ENCODE measurements around the gene PDGFB.
A peak's percentile ranks its signal among the peaks of the same experiment; 100 is the strongest.

PDGFB gene

DNA sequence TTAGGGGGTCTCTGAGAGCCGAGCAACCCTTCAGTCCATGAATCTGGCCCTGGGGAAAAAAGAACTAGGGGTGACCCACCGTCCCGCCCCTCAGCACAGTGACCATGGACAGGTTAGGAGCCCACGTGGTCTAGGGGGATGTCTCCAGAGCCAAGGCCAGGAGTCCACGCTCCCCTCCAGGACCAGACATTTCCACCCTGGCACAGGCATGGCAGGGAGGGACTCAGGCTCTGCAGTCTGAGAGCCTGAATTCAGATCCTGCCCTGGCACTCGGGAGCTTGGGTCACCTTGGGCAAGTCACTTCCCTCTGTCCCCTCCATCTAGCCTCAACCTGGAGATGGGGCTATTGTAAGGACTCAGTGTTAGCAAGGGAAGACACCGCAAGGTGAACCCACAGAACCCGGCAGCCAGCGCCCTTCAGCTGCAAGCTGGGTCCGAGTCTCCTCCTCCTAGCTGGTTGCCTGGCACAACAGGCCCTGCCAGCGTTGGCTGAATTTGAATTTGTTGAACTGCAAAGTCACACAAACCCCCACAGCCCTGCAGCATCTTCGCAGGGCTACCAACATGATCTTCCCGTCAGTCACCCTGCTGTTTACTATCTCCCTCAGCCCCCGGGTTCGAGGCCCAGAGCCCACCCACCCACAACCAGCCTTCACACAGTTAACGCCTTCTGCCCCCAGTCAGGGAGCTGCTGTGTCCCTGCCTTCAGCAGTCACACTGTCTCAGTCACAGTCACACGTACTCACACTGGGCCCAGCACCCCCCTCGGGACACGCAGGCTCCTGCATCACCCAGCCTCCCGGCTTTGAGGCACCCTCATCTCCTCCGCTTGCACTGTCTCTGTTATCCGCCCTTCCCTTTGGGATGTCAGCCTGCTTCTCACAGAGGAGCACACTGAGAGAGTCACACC is 603 bp upstream of the PDGFB start:
- no peak for TF ChIP-seq CTCF (IDR thresholded peaks at IDR 0.05)

DNA sequence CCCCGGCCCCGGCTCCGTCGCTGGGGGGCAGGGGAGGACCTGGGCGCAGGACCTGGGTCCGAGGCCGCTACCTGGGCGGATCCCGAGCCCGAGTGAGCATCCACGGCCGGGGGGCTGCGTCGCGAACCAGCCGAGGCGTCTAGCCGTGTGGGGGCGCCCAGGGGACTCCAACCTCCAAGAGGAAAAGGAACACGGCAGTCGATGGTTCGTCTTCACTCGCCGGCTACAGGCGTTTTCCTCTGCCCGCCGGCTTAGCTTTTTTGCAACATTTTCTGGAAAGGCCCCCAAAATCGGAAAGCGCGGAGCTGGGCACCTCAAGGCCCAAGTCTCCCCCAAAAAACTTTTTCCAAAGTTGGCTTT is 666 bp downstream of the PDGFB start:
- no peak for TF ChIP-seq CTCF (IDR thresholded peaks at IDR 0.05)

DNA sequence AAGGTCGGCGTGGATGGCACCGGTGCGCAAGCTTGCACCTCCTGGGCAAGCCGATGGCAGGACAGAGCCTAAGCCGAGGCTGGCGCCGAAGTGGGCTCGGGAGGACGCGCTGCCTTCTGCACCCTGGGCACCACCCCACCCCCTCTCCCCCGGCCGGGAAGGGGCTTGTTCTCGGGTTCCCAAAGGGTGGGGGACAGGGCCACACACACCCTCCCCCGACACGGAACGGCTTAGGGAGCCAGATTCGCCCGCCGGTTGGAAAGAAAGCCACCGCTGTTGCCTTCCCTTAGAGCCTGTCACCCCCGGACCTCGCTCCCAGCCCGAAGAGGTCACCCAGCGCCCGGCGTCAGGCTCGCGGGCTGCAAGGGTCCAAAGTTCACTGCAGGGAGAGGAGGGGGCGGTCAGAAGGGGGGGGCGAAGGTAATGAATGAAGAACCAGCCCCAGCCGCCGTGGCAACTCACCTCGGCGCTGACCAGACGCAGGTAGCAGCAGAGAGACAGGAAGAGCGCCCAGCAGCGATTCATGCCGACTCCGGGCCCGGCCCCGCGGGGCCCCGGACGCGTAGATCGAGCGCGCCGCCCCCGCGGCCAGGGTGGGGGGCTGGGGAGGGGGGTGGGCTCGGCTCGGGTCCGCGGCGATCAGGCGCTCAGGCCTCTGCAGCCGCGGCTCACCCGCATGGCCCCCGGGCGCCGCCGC is 1.2 kb downstream of the PDGFB start:
- TF ChIP-seq CTCF (IDR thresholded peaks at IDR 0.05) = no peak

DNA sequence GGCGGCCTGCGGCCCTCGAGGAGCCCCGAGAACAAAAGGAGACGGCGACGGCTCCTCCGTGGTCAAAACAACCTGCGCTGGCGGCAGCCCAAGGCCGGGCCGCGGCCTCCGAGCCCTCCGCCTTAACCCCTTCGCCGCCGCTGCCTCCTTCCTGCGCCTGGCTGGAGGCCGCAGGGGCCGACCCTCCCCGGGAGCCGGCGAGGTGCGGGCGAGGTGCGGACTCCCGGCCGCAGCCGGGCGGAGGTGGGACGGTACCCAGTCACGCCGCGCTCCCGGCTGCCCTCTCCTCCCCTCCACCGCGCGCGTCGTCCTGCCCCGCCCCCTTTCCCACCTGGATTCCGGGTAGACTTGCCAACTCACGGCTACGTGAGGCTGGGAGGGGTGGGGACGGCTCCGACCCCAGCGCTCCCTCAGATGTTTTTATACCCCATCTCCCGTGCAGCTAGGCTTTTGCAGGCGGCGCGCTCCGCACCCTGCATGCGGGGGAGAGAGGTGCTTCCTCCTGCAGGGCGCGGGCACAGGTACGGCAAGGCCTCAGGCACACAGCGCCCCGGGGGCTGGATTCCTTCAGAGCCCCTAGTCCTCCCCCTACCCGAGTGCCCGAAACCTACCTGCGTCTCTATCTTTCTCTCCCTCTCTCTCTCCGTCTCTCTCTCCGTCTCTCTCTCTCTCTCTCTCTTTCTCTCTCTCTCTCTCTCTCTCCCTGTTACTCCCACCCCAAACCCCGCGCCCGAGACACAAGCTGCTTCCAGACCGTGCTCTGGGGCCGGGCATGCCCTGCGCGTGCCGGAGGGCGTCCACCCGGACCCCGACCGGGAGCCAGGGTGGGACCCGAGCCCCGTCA is 2.0 kb downstream of the PDGFB start:
- TF ChIP-seq CTCF (IDR thresholded peaks at IDR 0.05) = no peak

- TF ChIP-seq CTCF (IDR thresholded peaks at IDR 0.05) = no peak
Observed at GRCh38 chr22:39241794-39242594, 2.8 kb downstream of the PDGFB start.

DNA sequence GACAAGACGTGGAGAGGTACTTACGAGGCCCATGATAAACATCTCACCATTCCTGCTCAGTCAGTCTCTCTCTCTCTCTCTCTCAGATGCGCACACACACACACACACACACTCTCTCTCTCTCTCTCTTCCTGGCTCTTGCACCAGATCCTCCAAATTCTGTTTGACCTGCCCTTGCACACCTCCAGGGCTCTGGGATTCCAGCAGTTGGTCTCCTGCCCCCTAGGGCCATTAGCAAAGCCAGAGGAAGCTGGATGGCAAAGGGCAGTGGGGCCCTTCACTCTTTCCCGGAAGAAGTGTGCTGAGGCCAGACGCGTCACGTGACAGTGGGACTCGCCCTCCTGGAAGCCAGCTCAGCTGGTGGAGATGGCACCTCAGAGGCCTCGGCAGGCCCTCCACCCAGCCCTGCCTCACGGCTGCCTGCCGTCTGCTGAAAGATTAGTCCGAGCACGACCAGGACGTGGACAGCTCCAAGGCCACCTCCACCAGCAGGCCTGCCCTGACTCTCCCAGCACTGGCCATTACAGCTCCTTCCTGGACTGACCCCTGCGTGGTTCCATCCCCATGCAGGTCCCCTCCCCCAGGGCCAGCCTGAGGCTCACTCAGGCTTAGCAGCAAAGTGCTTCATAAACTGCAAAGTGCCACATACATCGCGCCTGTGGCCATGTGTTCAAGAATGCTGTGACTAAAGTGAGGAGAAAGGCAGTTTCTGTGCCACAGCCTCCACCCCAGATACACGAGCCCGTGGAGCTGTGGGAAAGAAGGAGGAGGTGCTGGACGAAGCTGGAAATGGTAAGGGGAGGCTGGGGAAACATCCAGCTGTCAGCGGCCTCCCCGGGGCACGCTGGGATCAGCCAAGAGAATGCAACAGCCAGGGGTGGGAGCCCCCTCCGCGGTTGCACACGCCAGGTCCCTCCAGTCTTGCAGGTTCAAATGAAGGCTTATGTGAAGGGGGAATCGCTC is 3.7 kb downstream of the PDGFB start:
- TF ChIP-seq CTCF (IDR thresholded peaks at IDR 0.05) = peak; percentile 12; the same call in 1 of the 2 replicates
